ENCODE results near the gene SSMEM1. TPM values are rescaled to one million over a fixed set of nuclear protein-coding genes. Genes with fewer than 3 reads are reported as not detected.
"Not testable (repeated sequence)": the region's sequence is repeated elsewhere in the genome, so short reads cannot be mapped to it uniquely, and the experiment has no call there.

SSMEM1 gene
- total and polyA plus RNA-seq, 9 of the 15 experiments (the other 6 are each of a cell fraction or from before 2014, with no cell fraction given), result 0.10 to 0.28 (median 0.18) TPM; not detected in 4

- H3K27ac ChIP-seq (ENCODE audit: extremely low read depth, low read depth, low read length); H3K36me3 ChIP-seq (ENCODE audit: control insufficient read depth, insufficient read depth, low read length); H3K9ac ChIP-seq (ENCODE audit: insufficient read depth in 1 of 2, low read depth in 2 of 2, low read length in 2 of 2); H3K4me2 ChIP-seq (ENCODE audit: insufficient read depth, low read length); intact Hi-C loops (cut with micrococcal nuclease); H3K9me1 ChIP-seq (ENCODE audit: control insufficient read depth, insufficient read depth, low read length); H4K20me1 ChIP-seq (replicated peaks; ENCODE audit: control insufficient read depth, insufficient read depth, low read length); H3K9me3 ChIP-seq (replicated peaks; ENCODE audit: control insufficient read depth, insufficient read depth, low read depth, low read length); H3K27me3 ChIP-seq (ENCODE audit: control insufficient read depth in 2 of 2, insufficient read depth in 2 of 2, low read length in 2 of 2); DNase-seq (ENCODE audit: extremely low read depth in 1 of 4, low spot score in 3 of 4); in situ Hi-C loops (cut with MboI); BruUV-seq (replicated peaks); CTCF ChIA-PET (ENCODE audit: low intra/inter-chr PET ratio); H3K79me2 ChIP-seq (ENCODE audit: control insufficient read depth, insufficient read depth, low read length); H3K4me3 ChIP-seq: not testable (repeated sequence)
- peak; percentile 53 for TF ChIP-seq TFAP4 (CRISPR knock-in tag; IDR thresholded peaks at IDR 0.05; ENCODE audit: borderline replicate concordance)
- 0 out of 2 replicates have a peak, but pooled peaks have one; percentile 40 for TF ChIP-seq HMBOX1 (IDR thresholded peaks at IDR 0.05)
- TF ChIP-seq DACH1 (IDR thresholded peaks at IDR 0.05; ENCODE audit: partially characterized antibody), result peak; percentile 49
- TF ChIP-seq CBFA2T3 (IDR thresholded peaks at IDR 0.05), result peak; percentile 25; the same call in 1 of the 2 replicates
- TF ChIP-seq DPF2 (IDR thresholded peaks at IDR 0.05), result peak; percentile 62
- peak; percentile 52; the same call in 1 of the 2 replicates for TF ChIP-seq ZNF316 (IDR thresholded peaks at IDR 0.05)
- peak; percentile 57 for TF ChIP-seq FOSL1 (tag; conservative IDR thresholded peaks at IDR 0.05)
- TF ChIP-seq ARID1B (IDR thresholded peaks at IDR 0.05), result peak; percentile 67
- peak; percentile 30; the same call in 1 of the 2 replicates for TF ChIP-seq C11orf30 (IDR thresholded peaks at IDR 0.05; ENCODE audit: low read depth)
- TF ChIP-seq HDAC3 (IDR thresholded peaks at IDR 0.05; ENCODE audit: borderline replicate concordance, partially characterized antibody), result peak; percentile 24
- 0 out of 2 replicates have a peak, but pooled peaks have one; percentile 27 for TF ChIP-seq GATAD2A (IDR thresholded peaks at IDR 0.05)
- peaks cover 7 to 11% of the 10 kb centered on the region in 2 experiments for H3K4me1 ChIP-seq (replicated peaks in 1 of 2; ENCODE audit: control insufficient read depth in 2 of 2, insufficient read depth in 2 of 2, low read length in 2 of 2)
- POLR2A ChIA-PET, result interaction anchor here (1.5 kb wide), 1 partner anchor 19 kb away, joined by 4 read pairs; the partner anchor contains the start of gene TMEM209
- peak overlapping the region; percentile 32 for H2AFZ ChIP-seq (ENCODE audit: low read depth, low read length)
- FAIRE-seq (peak; percentile 6), ATAC-seq (peak; percentile 23)
- WGBS (ENCODE audit: insufficient coverage, low coverage, missing lambda C conversion rate), result 36% methylated on average over 3 of the region's 3 CpGs
Measured at GRCh38 chr7:130224923-130225322, 17.3 kb downstream of the SSMEM1 start.
